HEK293 (cell line): ENCODE data around the gene GUK1.
A peak's percentile ranks its signal among the peaks of the same experiment; 100 is the strongest.

Experiments
- PBX3 ChIP-seq: sonication (generic); formaldehyde crosslinking; IDR thresholded peaks from 2 replicates; pipeline ENCODE4 v1.8.1; 2022; ENCODE audit warnings: mild to moderate bottlenecking, moderate library complexity, missing genetic modification reagents
- ZNF24 ChIP-seq: fragments of 450-650 bp; formaldehyde crosslinking; IDR thresholded peaks from 2 replicates; pipeline ENCODE4 v1.5.1; 2016; ENCODE audit warnings: missing biosample characterization, missing genetic modification characterization

- no peak for TF ChIP-seq ZNF24
- TF ChIP-seq PBX3: peak; percentile 83; the same call in 1 of the 2 replicates
These were observed 25.5 kb downstream of the GUK1 start, which contains the start of gene IBA57 for GRCh38 chr1:228165372-228166169.
